ENCODE data around the gene CCDC85C.
"Not testable (repeated sequence)": the region's sequence is repeated elsewhere in the genome, so short reads cannot be mapped to it uniquely, and the experiment has no call there.

Gene CCDC85C

GRCh38 chr14:99647411-99647810 lies 43.4 kb upstream of the CCDC85C start:
- no peak overlapping the region for H3K4me3 ChIP-seq (ENCODE audit: low read length)
- no peak for DNase-seq (ENCODE audit: low read depth)
- TF ChIP-seq CTCF (conservative IDR thresholded peaks at IDR 0.05; ENCODE audit: low read length): no peak

GRCh38 chr14:99645545-99646505 lies 41.8 kb upstream of the CCDC85C start:
- H3K4me3 ChIP-seq (ENCODE audit: low read length): peak overlapping the region; percentile 52
- DNase-seq (ENCODE audit: low read depth): no peak
- TF ChIP-seq CTCF (conservative IDR thresholded peaks at IDR 0.05; ENCODE audit: low read length): no peak

DNA sequence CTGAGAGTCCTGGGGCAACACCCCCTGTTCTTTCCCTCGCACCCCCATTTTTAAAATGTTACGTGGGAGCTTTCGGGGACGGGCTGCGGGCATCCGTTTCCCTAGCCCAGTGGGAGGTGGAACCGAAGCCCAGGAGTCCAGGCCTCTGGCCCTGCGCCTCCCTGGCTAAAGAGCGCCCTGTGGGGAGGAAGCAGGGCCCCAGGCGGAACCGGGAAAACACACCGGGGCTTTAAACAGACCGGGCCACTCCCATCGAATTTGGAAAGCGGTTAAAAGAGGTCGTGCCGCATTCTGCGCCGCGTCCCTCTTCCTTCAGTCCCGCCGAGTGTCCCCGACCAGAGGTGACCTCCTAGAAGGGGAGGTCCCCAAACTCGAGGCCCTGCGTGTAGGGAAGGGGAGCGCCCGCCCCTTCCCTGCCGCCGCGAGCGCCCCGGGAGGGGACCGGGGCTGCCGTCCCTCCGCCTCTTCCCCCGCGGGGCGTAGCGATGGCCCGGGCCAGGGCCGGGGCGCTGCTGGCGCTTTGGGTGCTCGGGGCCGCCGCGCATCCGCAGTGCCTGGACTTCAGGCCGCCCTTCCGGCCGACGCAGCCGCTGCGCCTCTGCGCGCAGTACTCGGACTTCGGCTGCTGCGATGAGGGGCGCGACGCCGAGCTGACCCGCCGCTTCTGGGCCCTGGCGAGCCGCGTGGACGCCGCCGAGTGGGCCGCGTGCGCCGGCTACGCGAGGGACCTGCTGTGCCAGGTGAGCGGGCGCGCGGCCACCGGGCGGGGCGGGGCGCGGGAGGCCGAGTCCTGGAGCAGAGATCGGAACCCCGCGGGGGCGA lies 40.9 kb upstream of the CCDC85C start, which contains the start of gene HHIPL1:
Gene HHIPL1, plus strand, starts transcription at position 407 of the 822 bp plus-strand sequence. Its CDS starts 79 bp downstream, at position 486.
- peak within 1 kb of the TSS; percentile 52 for H3K4me3 ChIP-seq (ENCODE audit: low read length)
- TF ChIP-seq CTCF (conservative IDR thresholded peaks at IDR 0.05; ENCODE audit: low read length): no peak
- peak; percentile 49 for DNase-seq (ENCODE audit: low read depth)

- TF ChIP-seq CTCF (conservative IDR thresholded peaks at IDR 0.05; ENCODE audit: low read length): no peak
- no peak for DNase-seq (ENCODE audit: low read depth)
- no peak overlapping the region for H3K4me3 ChIP-seq (ENCODE audit: low read length)
Observed at GRCh38 chr14:99644035-99644587, 40.1 kb upstream of the CCDC85C start.

GRCh38 chr14:99643343-99643742 lies 39.3 kb upstream of the CCDC85C start:
- no peak for TF ChIP-seq CTCF (conservative IDR thresholded peaks at IDR 0.05; ENCODE audit: low read length)
- H3K4me3 ChIP-seq (ENCODE audit: low read length): no peak overlapping the region
- DNase-seq (ENCODE audit: low read depth): no peak

DNA sequence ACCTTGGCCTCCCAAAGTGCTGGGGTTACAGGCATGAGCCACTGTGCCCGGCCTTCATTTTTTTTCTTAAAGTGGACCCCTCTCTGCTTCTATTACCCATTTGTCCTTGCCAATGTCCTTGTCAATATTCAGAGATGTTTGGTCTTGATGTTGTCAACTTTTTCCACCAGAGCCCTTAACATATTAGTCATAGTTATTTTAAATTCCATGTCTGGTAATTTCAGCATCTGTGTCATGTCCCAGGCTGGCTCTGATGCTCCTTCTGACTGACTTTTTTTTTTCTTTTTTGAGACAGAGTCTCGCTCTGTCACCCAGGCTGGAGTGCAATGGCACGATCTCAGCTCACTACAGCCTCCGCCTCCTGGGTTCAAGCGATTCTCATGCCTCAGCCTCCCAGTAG lies 38.8 kb upstream of the CCDC85C start:
- H3K4me3 ChIP-seq (ENCODE audit: low read length): not testable (repeated sequence)
- DNase-seq (ENCODE audit: low read depth): peak; percentile 13

DNA sequence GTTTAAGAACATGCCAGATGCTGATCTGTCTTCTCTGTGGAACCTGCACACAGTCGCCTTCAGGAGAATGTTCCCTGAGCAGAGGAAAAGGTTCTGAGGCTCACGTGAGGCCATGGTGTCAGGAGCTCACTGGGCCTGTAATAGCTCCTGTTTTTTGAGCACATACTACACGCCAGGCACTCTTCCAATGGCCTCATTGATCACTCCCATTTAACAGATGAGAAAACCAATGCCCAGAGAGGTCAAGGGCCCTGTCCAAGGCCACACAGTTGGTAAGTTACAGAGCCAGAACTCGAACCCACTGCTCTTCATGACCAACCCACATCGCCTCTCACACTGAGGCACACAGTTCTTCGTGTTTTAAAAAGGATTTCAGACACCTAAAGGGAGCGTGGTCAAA lies 33.6 kb upstream of the CCDC85C start:
- no peak for DNase-seq (ENCODE audit: low read depth)
- H3K4me3 ChIP-seq (ENCODE audit: low read length): no peak overlapping the region
- TF ChIP-seq CTCF (conservative IDR thresholded peaks at IDR 0.05; ENCODE audit: low read length): no peak
